ENCODE results near the gene CENPX. TPM values are rescaled to one million over a fixed set of nuclear protein-coding genes. Genes with fewer than 3 reads are reported as not detected.

Gene CENPX
- total and polyA plus RNA-seq, 2 donors: 19.1 to 124 TPM

- 85% methylated on average over 17 of the region's 17 CpGs for WGBS
Measured at GRCh38 chr17:82001571-82002056, 21.1 kb downstream of the CENPX start.

GRCh38 chr17:82000803-82001570 is 21.7 kb downstream of the CENPX start:
- Histone ChIP-seq H3K36me3 (ENCODE audit: insufficient read depth) (peaks cover 2% of the 10 kb centered on the region), H3K4me3 (ENCODE audit: low read depth, low read length) (no peak overlapping the region), H3K4me1 (ENCODE audit: insufficient read depth) (no peaks in the 10 kb centered on the region), H3K27ac (ENCODE audit: low read depth) (no peak overlapping the region)
- DNase-seq (ENCODE audit: extremely low spot score): no peak
- WGBS: 87% methylated on average over 32 of the region's 32 CpGs

More at GRCh38 chr17:82001571-82002056, 21.1 kb downstream of the CENPX start:
- no peaks in the 10 kb centered on the region for H3K4me1 ChIP-seq (ENCODE audit: insufficient read depth)
- no peak overlapping the region for H3K27ac ChIP-seq (ENCODE audit: low read depth)
- DNase-seq (ENCODE audit: extremely low spot score): no peak
- no peak overlapping the region for H3K4me3 ChIP-seq (ENCODE audit: low read depth, low read length)
- peaks cover 2% of the 10 kb centered on the region for H3K36me3 ChIP-seq (ENCODE audit: insufficient read depth)

DNA sequence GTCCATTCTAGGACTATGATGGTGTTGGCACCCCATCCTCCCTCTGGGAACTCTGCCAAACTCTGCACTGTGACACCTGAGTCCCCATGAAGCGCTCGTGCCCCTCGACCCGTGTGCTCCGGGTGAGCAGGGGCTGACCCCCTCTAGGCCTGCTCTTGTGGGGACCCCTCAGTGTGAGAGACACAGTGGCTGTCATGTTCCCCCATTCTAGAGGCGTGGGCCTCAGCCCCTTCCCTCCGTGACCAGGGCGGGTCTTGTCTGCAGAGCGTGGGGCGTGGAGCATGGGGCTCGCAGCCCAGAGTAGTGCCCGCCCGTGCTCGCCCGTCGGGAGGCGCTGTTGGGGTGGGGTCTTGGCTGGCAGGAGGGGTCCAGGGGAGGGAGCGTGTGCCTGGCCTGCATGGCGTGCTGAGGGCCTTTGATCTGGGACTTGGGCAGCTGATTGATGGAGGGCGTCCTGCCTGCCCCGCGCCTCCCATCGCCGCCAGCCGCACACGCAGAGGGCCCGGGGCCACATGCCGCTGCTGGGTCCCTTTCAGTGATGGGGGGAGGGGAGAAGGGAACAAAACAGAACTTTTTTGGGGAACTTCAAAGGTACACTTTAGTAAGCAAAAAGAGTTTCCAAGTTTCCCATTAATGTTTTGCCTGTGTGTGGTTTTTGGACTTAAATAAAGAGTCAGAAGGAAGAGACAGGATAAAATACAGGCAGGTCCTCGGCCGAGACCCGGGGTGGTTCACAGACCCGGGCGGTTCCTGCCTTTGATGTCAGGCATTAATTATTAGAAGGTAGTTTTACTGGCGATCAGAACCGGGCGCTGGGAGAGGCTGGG is 22.5 kb downstream of the CENPX start:
- DNase-seq (ENCODE audit: extremely low spot score): no peak
- Histone ChIP-seq H3K4me1 (ENCODE audit: insufficient read depth) (no peaks in the 10 kb centered on the region), H3K36me3 (ENCODE audit: insufficient read depth) (peaks cover 2% of the 10 kb centered on the region), H3K4me3 (ENCODE audit: low read depth, low read length) (no peak overlapping the region), H3K27ac (ENCODE audit: low read depth) (no peak overlapping the region)
- 84% methylated on average over 36 of the region's 36 CpGs for WGBS

GRCh38 chr17:81999587-81999975 is 23.1 kb downstream of the CENPX start:
- H3K4me1 ChIP-seq (ENCODE audit: insufficient read depth): no peaks in the 10 kb centered on the region
- H3K4me3 ChIP-seq (ENCODE audit: low read depth, low read length): no peak overlapping the region
- no peak overlapping the region for H3K27ac ChIP-seq (ENCODE audit: low read depth)
- WGBS: 94% methylated on average over 12 of the region's 12 CpGs
- peaks cover 2% of the 10 kb centered on the region for H3K36me3 ChIP-seq (ENCODE audit: insufficient read depth)
- no peak for DNase-seq (ENCODE audit: extremely low spot score)

- DNase-seq (ENCODE audit: extremely low spot score): no peak
- no peak overlapping the region for H3K27ac ChIP-seq (ENCODE audit: low read depth)
- 89% methylated on average over 14 of the region's 14 CpGs for WGBS
Measured at GRCh38 chr17:81998691-81999438, 23.8 kb downstream of the CENPX start.

DNA sequence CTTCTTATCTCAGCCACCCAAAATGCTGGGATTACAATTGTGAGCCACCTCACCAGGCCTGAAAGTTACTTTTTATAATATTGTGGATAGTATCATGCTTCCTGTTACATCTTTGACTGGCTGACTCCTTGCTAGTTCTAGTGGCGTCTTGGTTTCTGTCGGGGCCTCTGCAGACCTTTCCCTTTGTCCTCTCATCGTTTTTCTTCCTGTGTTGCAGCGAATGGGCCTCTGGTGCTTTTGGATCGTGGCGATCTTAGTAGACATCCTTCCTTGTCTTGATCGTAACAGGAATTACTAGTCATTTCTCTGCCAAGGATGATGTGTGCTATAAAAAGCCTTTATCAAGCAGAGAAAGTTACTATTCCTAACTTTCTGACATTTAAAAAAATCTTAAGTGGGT is 24.5 kb downstream of the CENPX start:
- DNase-seq (ENCODE audit: extremely low spot score): no peak
- Histone ChIP-seq H3K27ac (ENCODE audit: low read depth) (no peak overlapping the region), H3K4me3 (ENCODE audit: low read depth, low read length) (no peak overlapping the region), H3K36me3 (ENCODE audit: insufficient read depth) (peaks cover 2% of the 10 kb centered on the region), H3K4me1 (ENCODE audit: insufficient read depth) (no peaks in the 10 kb centered on the region)
- 82% methylated on average over 7 of the region's 7 CpGs for WGBS

More at GRCh38 chr17:81998691-81999438, 23.8 kb downstream of the CENPX start:
- H3K4me1 ChIP-seq (ENCODE audit: insufficient read depth): no peaks in the 10 kb centered on the region
- no peak overlapping the region for H3K4me3 ChIP-seq (ENCODE audit: low read depth, low read length)
- peaks cover 2% of the 10 kb centered on the region for H3K36me3 ChIP-seq (ENCODE audit: insufficient read depth)

DNA sequence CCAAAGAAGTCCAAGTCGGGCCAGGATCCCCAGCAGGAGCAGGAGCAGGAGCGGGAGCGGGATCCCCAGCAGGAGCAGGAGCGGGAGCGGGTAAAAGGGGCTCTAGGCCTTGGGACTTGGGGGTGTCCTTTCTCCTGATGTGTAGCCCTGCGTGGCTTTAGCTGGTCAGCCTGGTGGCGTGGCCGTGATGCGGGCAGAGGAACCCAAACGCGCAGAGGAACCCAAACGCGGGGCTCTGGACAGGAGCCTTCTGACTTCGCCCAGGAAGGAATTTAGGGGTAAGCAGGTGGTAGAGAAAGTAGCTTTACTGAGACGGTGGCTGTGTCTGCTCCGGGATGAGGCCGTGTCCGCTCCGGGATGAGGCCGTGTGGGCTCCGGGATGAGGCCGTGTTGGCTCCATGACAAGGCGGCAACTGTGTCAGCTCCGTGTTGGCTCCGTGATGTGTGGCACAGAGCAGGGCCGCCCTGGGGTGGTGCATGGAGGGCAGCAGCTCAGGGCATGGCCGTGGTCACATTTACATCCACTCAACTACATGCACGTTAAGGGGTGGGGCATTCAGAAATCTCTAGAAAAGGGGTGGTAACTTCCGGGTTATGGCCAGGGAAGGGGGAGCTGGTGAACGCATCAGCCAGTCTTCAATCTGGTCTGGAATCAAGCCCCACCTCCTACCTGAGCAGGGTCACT is 25.8 kb downstream of the CENPX start:
- no peak for DNase-seq (ENCODE audit: extremely low spot score)

GRCh38 chr17:81996232-81996756 is 26.4 kb downstream of the CENPX start:
- DNase-seq (ENCODE audit: extremely low spot score): no peak
- 92% methylated on average over 28 of the region's 28 CpGs for WGBS

More for the DNA sequence above, 25.8 kb downstream of the CENPX start:
- H3K27ac ChIP-seq (ENCODE audit: low read depth): no peak overlapping the region
- H3K4me1 ChIP-seq (ENCODE audit: insufficient read depth): no peaks in the 10 kb centered on the region
- no peak overlapping the region for H3K4me3 ChIP-seq (ENCODE audit: low read depth, low read length)
- H3K36me3 ChIP-seq (ENCODE audit: insufficient read depth): peaks cover 2% of the 10 kb centered on the region
- 95% methylated on average over 30 of the region's 30 CpGs for WGBS

DNA sequence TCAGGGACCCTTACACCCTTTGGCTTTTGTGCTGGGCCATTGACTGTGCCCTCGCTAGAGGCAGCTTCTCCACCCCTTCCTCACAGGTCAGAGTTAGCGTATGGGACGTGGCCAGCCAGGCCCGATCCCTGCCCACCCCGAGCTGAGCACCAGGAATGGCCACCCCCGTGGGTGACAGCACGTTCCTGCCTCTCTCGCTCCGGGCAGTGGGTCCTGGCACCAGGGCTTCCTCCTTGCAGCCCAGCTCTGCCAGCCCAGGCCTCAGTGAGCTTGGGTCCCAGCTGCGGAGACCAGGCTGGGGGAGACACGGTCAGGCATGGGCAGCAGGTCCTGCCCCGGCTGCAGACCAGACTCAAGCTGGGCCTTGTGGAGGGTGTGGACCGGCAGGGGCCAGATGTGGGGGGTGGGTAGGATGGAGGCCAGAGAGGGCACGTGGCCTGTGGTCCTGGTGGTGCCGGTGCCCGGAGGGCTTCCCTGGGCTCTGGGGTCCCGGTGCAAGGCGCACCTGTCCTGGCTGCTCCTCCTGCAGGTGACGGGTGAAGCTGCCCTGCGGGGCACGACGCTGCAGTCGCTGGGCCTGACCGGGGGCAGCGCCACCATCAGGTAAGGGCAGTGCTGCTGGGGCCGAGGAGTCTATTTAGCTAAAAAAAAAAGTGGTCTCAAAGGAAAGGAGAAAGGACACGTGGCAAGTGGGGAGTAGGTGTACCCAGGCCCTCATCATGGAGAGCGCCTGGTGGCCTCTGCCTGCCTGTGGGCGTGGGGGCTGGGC is 27.0 kb downstream of the CENPX start:
- Histone ChIP-seq H3K4me1 (ENCODE audit: insufficient read depth) (no peaks in the 10 kb centered on the region), H3K27ac (ENCODE audit: low read depth) (peak overlapping the region; percentile 49), H3K4me3 (ENCODE audit: low read depth, low read length) (no peak overlapping the region), H3K36me3 (ENCODE audit: insufficient read depth) (peaks cover 2% of the 10 kb centered on the region)
- 93% methylated on average over 29 of the region's 29 CpGs for WGBS
- DNase-seq (ENCODE audit: extremely low spot score): no peak

More at GRCh38 chr17:81996232-81996756, 26.4 kb downstream of the CENPX start:
- H3K4me1 ChIP-seq (ENCODE audit: insufficient read depth): no peaks in the 10 kb centered on the region
- H3K4me3 ChIP-seq (ENCODE audit: low read depth, low read length): no peak overlapping the region
- no peak overlapping the region for H3K27ac ChIP-seq (ENCODE audit: low read depth)
- H3K36me3 ChIP-seq (ENCODE audit: insufficient read depth): peaks cover 2% of the 10 kb centered on the region

GRCh38 chr17:81994593-81995462 is 27.9 kb downstream of the CENPX start:
- Histone ChIP-seq H3K4me3 (ENCODE audit: low read depth, low read length) (no peak overlapping the region), H3K36me3 (ENCODE audit: insufficient read depth) (peaks cover 2% of the 10 kb centered on the region), H3K27ac (ENCODE audit: low read depth) (peak overlapping the region; percentile 49), H3K4me1 (ENCODE audit: insufficient read depth) (no peaks in the 10 kb centered on the region)
- 84% methylated on average over 39 of the region's 39 CpGs for WGBS
- no peak for DNase-seq (ENCODE audit: extremely low spot score)

DNA sequence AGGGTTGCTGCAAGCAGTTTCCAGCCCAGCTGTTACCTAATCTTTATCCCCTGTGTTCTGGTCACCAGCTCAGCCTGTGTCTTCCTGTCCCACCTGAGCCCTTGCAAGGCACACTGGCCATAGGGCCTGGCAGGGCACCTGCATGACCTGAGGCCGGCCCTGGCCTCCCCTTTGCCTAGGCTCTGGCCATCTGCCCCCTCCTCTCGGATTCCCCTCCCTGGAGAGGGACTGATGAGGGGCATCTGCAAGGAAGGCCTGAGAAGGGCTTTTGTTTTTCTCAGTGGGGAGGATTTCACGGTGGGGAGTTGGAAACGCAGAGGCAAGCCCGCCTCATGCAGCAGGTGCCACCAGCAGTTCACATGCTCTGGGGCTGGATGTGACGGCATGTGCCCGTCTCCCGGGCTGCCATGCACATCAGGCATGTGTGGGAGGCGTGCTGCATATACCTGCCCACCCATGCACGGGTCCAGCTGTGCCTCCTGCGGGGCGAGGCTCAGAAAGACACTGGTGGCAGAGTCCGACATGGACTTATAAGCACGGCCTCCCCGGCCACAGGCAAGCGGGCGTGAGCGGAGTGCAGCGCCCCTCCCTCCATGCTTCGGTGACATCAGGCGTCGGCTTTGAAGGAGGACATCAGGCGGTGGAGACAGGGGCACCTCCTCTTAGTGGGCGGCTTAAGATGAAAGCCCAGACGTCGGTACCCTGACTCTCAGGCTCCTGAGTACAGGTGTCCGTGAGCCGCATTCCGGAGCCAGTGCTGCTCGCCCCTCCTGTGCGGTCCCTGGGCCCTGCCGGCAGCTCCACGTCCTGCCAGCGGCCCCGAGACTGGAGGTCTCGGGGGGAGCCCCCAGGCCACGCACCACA is 28.7 kb downstream of the CENPX start:
- 94% methylated on average over 37 of the region's 37 CpGs for WGBS
- DNase-seq (ENCODE audit: extremely low spot score): no peak

More for the DNA sequence above, 28.7 kb downstream of the CENPX start:
- no peaks in the 10 kb centered on the region for H3K4me1 ChIP-seq (ENCODE audit: insufficient read depth)
- H3K36me3 ChIP-seq (ENCODE audit: insufficient read depth): peaks cover 2% of the 10 kb centered on the region
- no peak overlapping the region for H3K27ac ChIP-seq (ENCODE audit: low read depth)
- H3K4me3 ChIP-seq (ENCODE audit: low read depth, low read length): no peak overlapping the region

Data from urinary bladder (tissue), 4 donors.